Nephron (organoid): ENCODE data around the gene KCNJ15.
A peak's percentile ranks its signal among the peaks of the same experiment; 100 is the strongest.

ENCODE experiments used
- H3K27ac Mint-ChIP-seq, 3 experiments: 2 replicates each; pipeline ENCODE4 v1.8.0; 2020; ENCODE audit warnings: mixed read lengths in 3 of 3, mild to moderate bottlenecking in 2 of 3, moderate library complexity in 1 of 3
- H3K27me3 Mint-ChIP-seq: 2 replicates; pipeline ENCODE4 v1.8.0; 2021; ENCODE audit warnings: low read depth, mild to moderate bottlenecking, moderate library complexity, mixed read lengths
- H3K36me3 Mint-ChIP-seq: 2 replicates; pipeline ENCODE4 v1.8.0; 2020; ENCODE audit warnings: low read depth, mixed read lengths
- H3K4me1 Mint-ChIP-seq: 2 replicates; pipeline ENCODE4 v1.8.0; 2020; ENCODE audit warnings: mixed read lengths
- H3K4me3 Mint-ChIP-seq, 3 experiments: 2 replicates each; pipeline ENCODE4 v1.8.0; 2020; ENCODE audit warnings: mild to moderate bottlenecking in 3 of 3, mixed read lengths in 3 of 3, moderate library complexity in 2 of 3
- H3K9me3 Mint-ChIP-seq: 2 replicates; pipeline ENCODE4 v1.8.0; 2020; ENCODE audit warnings: mixed read lengths
- TF ChIP-seq, protein P1 (sequence below), 3 experiments: fragments of 200-600 bp; sonication (generic); IDR thresholded peaks; one replicate each; pipeline ENCODE4 v1.5.0; 2021; ENCODE audit warnings: antibody characterized with exemption in 3 of 3; ENCODE audit not compliant: unreplicated experiment in 3 of 3

Gene KCNJ15

DNA sequence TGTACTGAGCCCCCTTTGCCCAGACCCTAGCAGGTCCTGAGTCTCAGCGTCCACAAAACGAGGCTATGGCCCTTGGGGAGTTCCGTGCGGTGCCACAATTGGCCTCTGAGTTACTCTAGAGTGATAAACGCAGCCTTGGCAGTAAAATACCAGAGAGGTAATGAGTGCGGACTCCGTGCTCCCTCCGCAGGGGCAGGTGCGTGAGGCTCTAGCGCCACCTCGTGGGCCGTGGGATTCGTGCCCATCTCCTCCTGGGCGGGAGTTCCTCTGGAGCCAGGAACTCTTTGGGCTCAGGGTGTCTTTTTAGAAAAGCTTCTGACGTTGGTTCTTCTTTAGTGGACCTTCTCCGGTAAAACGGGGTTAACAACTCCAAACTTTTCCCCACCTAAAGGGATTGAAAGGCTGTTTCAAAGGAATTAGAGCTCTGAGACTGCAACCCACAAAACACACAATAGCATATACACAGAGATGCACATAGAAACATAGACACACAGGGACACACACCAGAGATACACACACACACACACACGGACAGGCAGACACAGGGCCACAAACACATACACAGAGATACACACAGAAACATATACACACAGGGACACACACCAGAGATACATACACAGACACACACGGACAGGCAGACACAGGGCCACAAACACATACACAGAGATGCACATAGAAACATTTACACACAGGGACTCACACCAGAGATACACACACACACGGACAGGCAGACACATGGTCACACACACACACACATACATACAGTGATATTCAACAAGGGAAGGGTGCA lies 99.4 kb downstream of the KCNJ15 start:
- H3K36me3 Mint-ChIP-seq = no peaks in the 10 kb centered on the region
- H3K27me3 Mint-ChIP-seq = peaks cover 32% of the 10 kb centered on the region
- no peak overlapping the region for H3K4me3 Mint-ChIP-seq
- no peaks in the 10 kb centered on the region for H3K9me3 Mint-ChIP-seq
- TF ChIP-seq, protein P1, sequence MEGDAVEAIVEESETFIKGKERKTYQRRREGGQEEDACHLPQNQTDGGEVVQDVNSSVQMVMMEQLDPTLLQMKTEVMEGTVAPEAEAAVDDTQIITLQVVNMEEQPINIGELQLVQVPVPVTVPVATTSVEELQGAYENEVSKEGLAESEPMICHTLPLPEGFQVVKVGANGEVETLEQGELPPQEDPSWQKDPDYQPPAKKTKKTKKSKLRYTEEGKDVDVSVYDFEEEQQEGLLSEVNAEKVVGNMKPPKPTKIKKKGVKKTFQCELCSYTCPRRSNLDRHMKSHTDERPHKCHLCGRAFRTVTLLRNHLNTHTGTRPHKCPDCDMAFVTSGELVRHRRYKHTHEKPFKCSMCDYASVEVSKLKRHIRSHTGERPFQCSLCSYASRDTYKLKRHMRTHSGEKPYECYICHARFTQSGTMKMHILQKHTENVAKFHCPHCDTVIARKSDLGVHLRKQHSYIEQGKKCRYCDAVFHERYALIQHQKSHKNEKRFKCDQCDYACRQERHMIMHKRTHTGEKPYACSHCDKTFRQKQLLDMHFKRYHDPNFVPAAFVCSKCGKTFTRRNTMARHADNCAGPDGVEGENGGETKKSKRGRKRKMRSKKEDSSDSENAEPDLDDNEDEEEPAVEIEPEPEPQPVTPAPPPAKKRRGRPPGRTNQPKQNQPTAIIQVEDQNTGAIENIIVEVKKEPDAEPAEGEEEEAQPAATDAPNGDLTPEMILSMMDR (IDR thresholded peaks at IDR 0.05; ENCODE audit: unreplicated experiment in 3 of 3) = peak; percentile 95 to 99 (median 98)
- no peak overlapping the region for H3K27ac Mint-ChIP-seq
- H3K4me1 Mint-ChIP-seq = peaks cover 26% of the 10 kb centered on the region
